GM06990 (cell line): ENCODE results near the gene LOXL1.
A peak's percentile ranks its signal among the peaks of the same experiment; 100 is the strongest.

Experiments
- DNase-seq: peaks from one replicate; pipeline ENCODE4 v3.0.0-alpha.2; 2011; ENCODE audit not compliant: insufficient read length; ENCODE audit errors: extremely low read depth
- H3K27me3 ChIP-seq: replicated peaks from 2 replicates; pipeline ENCODE4 v1.6.0; 2011; ENCODE audit warnings: low read length; ENCODE audit not compliant: control insufficient read depth, insufficient read depth
- H3K36me3 ChIP-seq: 2 replicates; pipeline ENCODE4 v1.5.1; 2011; ENCODE audit warnings: low read length; ENCODE audit not compliant: control insufficient read depth, insufficient read depth
- H3K4me3 ChIP-seq: replicated peaks from 2 replicates; pipeline ENCODE4 v1.5.1; 2011; ENCODE audit warnings: low read depth, mild to moderate bottlenecking, control low read depth, low read length
- TF ChIP-seq, protein P1 (sequence below): IDR thresholded peaks from 2 replicates; pipeline ENCODE4 v1.5.1; 2011; ENCODE audit warnings: low read length, control low read depth, mild to moderate bottlenecking, inconsistent platforms; ENCODE audit not compliant: insufficient read depth, poor library complexity, severe bottlenecking

LOXL1 gene

DNA sequence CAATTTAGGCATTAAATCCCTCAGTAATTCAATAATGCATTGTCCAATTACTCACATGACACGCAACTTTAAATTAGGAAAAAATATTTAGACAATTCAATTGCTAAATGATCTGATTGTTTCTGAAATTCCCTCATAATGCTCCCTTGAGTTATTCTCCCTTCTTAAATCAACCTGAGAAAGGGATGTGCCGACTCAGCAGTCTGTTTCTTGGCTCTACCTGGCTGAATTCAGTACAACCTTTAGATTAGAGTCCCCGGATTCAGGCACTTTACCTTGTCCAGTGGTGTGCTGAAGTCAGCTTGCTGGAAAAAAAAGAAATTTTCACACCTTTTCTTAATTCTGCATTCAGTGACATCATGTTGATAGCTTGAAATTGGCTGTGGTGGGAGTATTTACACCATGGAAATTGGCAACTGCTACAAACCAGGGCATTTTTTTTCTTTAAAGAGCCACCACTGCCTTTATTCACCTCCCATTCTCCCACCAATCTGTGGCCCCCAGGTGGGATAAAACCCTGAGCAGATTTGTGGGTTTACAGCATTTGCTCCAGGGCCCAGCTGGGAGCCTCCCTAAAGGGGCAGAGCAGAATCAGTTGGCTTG lies 20.9 kb upstream of the LOXL1 start:
- no peaks in the 10 kb centered on the region for H3K36me3 ChIP-seq
- TF ChIP-seq, protein P1, sequence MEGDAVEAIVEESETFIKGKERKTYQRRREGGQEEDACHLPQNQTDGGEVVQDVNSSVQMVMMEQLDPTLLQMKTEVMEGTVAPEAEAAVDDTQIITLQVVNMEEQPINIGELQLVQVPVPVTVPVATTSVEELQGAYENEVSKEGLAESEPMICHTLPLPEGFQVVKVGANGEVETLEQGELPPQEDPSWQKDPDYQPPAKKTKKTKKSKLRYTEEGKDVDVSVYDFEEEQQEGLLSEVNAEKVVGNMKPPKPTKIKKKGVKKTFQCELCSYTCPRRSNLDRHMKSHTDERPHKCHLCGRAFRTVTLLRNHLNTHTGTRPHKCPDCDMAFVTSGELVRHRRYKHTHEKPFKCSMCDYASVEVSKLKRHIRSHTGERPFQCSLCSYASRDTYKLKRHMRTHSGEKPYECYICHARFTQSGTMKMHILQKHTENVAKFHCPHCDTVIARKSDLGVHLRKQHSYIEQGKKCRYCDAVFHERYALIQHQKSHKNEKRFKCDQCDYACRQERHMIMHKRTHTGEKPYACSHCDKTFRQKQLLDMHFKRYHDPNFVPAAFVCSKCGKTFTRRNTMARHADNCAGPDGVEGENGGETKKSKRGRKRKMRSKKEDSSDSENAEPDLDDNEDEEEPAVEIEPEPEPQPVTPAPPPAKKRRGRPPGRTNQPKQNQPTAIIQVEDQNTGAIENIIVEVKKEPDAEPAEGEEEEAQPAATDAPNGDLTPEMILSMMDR: no peak
- DNase-seq: no peak
- peaks cover 1% of the 10 kb centered on the region for H3K27me3 ChIP-seq
- H3K4me3 ChIP-seq: no peak overlapping the region

DNA sequence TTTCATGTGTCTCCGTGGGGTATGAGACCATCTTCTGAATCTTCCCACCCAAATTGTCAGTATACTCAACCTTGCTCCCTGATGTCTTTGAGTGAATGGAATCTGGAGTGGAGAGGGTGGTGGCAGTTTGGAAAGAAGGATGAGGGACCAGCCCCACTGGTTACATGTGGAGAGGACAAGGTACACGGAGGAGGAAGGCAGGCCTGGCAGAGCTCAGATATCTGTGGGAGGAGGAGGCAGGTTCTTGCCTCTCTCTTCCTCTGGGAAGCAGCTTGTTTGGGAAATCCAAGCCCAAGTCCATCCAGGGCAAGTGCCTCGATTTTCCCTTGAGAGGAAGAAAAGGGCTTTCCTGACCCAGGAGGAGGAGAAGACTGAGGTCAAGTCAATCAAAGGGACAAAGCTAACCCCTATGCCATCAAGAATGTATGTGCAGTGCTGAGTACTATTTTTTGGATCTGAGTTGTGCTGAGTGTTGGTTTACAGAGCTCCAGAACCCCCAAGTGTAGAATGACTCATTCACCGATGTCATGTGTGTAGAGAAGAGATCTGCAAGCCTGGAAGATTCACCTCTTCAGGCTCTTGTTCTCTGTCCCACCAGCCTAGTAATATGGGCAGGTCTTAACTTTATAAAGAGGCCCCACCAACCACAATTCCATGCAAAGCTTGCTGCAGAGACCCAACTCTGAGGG lies 19.8 kb upstream of the LOXL1 start:
- Histone ChIP-seq H3K4me3 (no peak overlapping the region), H3K36me3 (no peaks in the 10 kb centered on the region), H3K27me3 (peaks cover 1% of the 10 kb centered on the region)
- no peak for DNase-seq
- TF ChIP-seq, protein P1: no peak

DNA sequence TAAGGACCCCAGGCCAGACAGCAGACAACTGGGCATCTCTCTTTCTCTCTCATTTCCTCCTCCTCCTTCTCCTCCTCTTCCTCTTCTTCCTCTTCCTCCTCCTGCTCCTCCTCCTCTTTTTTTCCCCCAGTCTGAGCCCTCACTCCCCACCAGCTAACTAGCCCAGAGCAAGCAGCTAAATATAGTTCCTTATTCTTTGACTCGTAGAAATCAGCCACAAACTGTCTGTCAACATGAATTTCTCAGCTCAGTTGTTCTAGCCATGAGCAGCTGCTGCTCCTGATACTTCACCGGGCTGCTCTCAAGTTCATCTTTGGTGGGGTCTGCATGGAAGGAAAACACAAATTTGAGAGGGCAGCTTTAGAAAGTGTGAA lies 19.2 kb upstream of the LOXL1 start:
- TF ChIP-seq, protein P1: no peak
- Histone ChIP-seq H3K36me3 (no peaks in the 10 kb centered on the region), H3K27me3 (peaks cover 1% of the 10 kb centered on the region), H3K4me3 (no peak overlapping the region)
- no peak for DNase-seq

DNA sequence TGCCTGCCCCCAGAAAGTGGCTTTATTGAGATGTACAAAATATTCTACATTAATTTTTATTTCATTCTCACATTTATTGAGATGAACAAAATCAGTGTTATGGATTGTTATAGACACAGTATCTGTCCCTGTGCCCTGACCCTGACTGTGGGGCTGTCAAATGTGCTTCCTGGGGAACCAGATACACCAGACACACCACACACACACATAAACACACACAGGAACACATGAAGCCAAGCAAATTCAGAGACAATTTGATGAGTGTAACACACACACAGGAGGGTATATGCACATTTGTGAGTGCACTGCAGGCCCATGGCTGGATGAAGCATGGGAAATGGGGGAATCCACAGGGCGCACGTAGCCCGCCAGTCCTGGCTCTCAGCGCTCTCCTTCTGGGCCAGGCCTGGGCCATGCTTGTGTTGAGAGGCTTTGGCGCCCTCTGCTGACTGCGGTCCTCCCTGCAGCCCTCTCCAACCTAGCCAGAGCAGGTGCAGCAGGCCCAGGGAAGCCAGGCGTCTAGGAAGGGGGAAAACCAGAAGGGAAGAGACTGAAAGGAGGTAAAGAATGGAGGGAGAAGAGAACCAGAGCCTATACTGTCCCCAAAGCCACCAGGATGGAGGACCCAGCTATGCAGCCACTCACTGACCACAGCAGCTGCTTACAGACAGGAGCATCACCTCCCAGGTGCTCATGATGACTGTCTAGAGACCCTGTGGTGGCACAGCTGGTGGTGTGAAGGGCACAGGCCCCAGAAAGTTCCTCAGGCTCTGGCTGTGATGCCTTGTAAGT lies 18.0 kb upstream of the LOXL1 start:
- H3K4me3 ChIP-seq: no peak overlapping the region
- TF ChIP-seq, protein P1: peak; percentile 98
- no peaks in the 10 kb centered on the region; the same call in none of the 2 replicates for H3K27me3 ChIP-seq
- no peaks in the 10 kb centered on the region for H3K36me3 ChIP-seq
- peak; percentile 41 for DNase-seq

DNA sequence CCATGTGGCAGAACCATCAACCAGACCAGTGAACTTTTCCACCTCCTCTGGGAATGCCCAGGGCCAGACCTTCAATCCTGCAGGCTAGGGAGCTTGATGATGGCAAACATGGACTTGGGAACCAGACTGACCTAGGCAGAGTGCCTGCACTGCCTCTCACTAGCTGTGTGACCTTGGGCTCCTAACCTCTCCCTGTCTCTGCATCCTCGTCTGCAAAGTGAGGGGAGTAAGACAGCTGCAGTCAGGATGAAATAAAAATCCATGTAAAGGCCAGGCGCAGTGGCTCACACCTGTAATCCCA lies 17.5 kb upstream of the LOXL1 start:
- DNase-seq: no peak
- TF ChIP-seq, protein P1: no peak
- Histone ChIP-seq H3K27me3 (no peaks in the 10 kb centered on the region; the same call in none of the 2 replicates), H3K36me3 (no peaks in the 10 kb centered on the region), H3K4me3 (no peak overlapping the region)
